GM18870 (cell line): Measurements from ENCODE around the gene SULF2.
"Not testable (repeated sequence)": the region's sequence is repeated elsewhere in the genome, so short reads cannot be mapped to it uniquely, and the experiment has no call there.

Experiments used
- ATAC-seq: cut with Tn5 transposase; IDR thresholded peaks from one replicate; pipeline ENCODE4 v1.9.1; 2021; ENCODE audit warnings: moderate library complexity; ENCODE audit not compliant: unreplicated experiment

The SULF2 gene

GRCh38 chr20:47805951-47806350 lies 20.7 kb upstream of the SULF2 start:
- no peak for ATAC-seq

- ATAC-seq = not testable (repeated sequence)
Measured at GRCh38 chr20:47804972-47805371, 19.7 kb upstream of the SULF2 start.

- ATAC-seq = not testable (repeated sequence)
Measured at GRCh38 chr20:47804224-47804825, 19.0 kb upstream of the SULF2 start.

- ATAC-seq = no peak
Measured at GRCh38 chr20:47802975-47803374, 17.7 kb upstream of the SULF2 start.

- no peak for ATAC-seq
Measured at GRCh38 chr20:47802226-47802920, 17.1 kb upstream of the SULF2 start.

GRCh38 chr20:47801759-47802158 lies 16.5 kb upstream of the SULF2 start:
- ATAC-seq = no peak

GRCh38 chr20:47801079-47801478 lies 15.8 kb upstream of the SULF2 start:
- no peak for ATAC-seq

GRCh38 chr20:47800623-47801022 lies 15.3 kb upstream of the SULF2 start:
- ATAC-seq = no peak

GRCh38 chr20:47799116-47799715 lies 13.9 kb upstream of the SULF2 start:
- ATAC-seq = no peak

- no peak for ATAC-seq
Measured at GRCh38 chr20:47796971-47797370, 11.7 kb upstream of the SULF2 start.

- ATAC-seq = no peak
Measured at GRCh38 chr20:47795214-47795907, 10.1 kb upstream of the SULF2 start.

GRCh38 chr20:47794264-47794663 lies 9.0 kb upstream of the SULF2 start:
- ATAC-seq = not testable (repeated sequence)

- no peak for ATAC-seq
Measured at GRCh38 chr20:47792021-47792618, 6.8 kb upstream of the SULF2 start.

- ATAC-seq = no peak
Measured at GRCh38 chr20:47791084-47791599, 5.9 kb upstream of the SULF2 start.

GRCh38 chr20:47790580-47790965 lies 5.3 kb upstream of the SULF2 start:
- no peak for ATAC-seq

- no peak for ATAC-seq
Measured at GRCh38 chr20:47789764-47790579, 4.7 kb upstream of the SULF2 start.

- ATAC-seq = no peak
Measured at GRCh38 chr20:47789081-47789763, 3.9 kb upstream of the SULF2 start.

GRCh38 chr20:47788741-47789080 lies 3.4 kb upstream of the SULF2 start:
- no peak for ATAC-seq

GRCh38 chr20:47786765-47787107 lies 1.5 kb upstream of the SULF2 start:
- no peak for ATAC-seq
